Stimulated activated CD4-positive, alpha-beta T cell treated with anti-CD3 and anti-CD28 coated beads, Interleukin-2, amount 100 ng/mL, for 4 hours (primary cell): Measurements from ENCODE around the gene SPANXB1.
"Not testable (repeated sequence)": the region's sequence is repeated elsewhere in the genome, so short reads cannot be mapped to it uniquely, and the experiment has no call there.

Experiments used
- DNase-seq: peaks from one replicate; pipeline ENCODE4 v3.0.0-alpha.2; 2020; ENCODE audit warnings: low read depth

The SPANXB1 gene, protein sequence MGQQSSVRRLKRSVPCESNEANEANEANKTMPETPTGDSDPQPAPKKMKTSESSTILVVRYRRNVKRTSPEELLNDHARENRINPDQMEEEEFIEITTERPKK

GRCh38 chrX:141002568-141002967, at the start of gene SPANXB1:
Gene SPANXB1 (plus strand): TSS chrX:141002594. CDS start chrX:141002694, 100 bp downstream.
- DNase-seq, result not testable (repeated sequence)

DNA sequence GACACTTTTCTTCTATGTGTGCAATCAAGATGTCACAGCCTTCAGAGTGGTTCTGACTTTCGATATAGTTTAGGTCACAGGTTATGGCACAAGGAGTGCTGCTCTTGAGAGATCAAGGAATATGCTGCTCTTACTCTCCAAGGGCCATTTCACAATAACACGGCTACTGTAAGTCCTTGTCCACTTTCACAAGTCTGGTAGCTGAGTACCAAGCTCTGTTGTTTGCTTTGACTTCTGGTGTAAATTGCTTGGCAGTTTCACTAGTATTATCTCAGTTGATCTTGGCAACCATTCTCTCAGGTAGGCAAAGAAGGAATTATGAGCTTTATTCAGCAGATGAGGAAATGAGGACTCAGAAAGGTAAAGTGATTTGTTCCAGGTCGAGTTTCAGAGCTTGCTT, 35.4 kb upstream of the SPANXB1 start:
- no peak for DNase-seq

- DNase-seq, result no peak
Observed at GRCh38 chrX:140971099-140971795, 31.1 kb upstream of the SPANXB1 start.

DNA sequence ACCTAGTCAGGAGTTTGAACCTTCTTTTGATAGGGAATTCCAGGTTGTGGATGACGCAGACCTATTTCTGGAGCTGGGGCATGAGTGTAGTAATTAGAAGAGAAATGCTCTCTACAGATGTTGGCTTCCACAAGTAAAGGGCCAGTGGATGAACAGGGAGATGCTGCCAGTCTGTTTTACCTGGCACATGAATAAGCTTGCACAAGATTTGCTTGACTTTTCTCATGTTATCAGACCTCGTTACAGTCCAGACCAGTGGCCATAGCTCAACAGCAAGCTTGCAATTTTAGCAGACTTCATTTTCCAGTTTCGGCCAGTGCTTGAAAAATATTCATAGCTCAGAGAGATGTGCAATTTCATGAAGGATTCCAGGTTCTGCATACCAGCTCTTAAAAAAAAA, 26.9 kb upstream of the SPANXB1 start:
- no peak for DNase-seq

GRCh38 chrX:140980271-140980670, 22.1 kb upstream of the SPANXB1 start:
- DNase-seq, result no peak

- no peak for DNase-seq
Observed at GRCh38 chrX:140983730-140984129, 18.7 kb upstream of the SPANXB1 start.

DNA sequence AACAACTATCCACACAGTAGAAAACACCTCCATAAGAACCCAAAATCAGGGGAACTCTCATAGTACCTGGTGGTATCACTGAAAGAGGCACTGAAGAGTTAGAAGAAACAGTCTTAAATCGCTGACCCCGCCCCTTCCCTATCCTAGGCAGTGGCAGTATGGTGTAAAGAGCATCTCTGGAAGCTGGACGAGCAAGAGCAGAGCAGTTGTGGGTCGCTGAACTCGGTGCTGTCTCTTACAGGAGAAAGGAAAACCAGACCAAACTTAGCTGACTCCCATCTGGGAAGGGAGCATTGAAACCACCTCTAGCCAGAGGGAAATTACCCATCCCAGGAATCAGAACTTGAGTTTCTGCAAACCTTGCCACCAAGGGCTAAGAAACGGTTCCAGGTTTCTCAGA, 2.8 kb downstream of the SPANXB1 start:
- DNase-seq, result not testable (repeated sequence)

GRCh38 chrX:141044246-141044645, 41.9 kb downstream of the SPANXB1 start:
- DNase-seq, result not testable (repeated sequence)

DNA sequence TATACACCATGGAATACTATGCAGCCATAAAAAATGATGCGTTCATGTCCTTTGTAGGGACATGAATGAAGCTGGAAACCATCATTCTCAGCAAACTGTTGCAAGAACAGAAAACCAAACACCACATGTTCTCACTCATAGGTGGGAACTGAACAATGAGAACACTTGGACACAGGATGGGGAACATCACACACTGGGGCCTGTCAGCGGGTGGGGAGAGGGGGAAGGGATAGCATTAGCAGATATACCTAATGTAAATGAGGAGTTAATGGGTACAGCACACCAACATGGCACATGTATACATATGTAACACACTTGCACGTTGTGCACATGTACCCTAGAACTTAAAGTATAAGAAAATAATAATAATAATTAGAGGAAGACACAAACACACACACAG, 47.5 kb downstream of the SPANXB1 start:
- DNase-seq, result not testable (repeated sequence)

DNA sequence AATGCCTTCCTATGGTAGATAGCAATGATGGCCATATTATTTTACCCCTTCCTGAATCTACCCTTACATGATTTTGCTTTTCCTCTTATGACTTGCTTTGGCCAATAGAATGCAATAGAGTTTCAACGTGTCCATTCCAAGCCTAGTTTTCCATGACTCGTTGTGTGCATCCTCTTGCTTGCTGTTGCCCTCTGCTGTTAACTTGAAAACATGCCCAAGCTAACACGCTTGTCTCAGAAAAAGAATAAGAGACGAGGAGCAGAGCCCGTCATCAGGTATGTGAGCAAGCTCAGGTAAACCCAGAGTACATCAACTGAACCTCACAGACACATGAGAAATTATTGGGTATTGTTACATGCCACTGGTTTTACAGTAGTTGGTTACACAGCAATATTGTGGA, 49.7 kb downstream of the SPANXB1 start:
- DNase-seq, result not testable (repeated sequence)
